Stimulated activated naive CD8-positive, alpha-beta T cell treated with anti-CD3 and anti-CD28 coated beads, Interleukin-15, Interleukin-2, amounts not matched to agents 100 U/mL and 50 U/mL, for 24 hours (primary cell): ENCODE data around the gene WDR17.
"Not testable (repeated sequence)": the region's sequence is repeated elsewhere in the genome, so short reads cannot be mapped to it uniquely, and the experiment has no call there.

Experiments
- ATAC-seq: fragments of 150-1000 bp; cut with Tn5 transposase; one replicate; pipeline ENCODE4 v1.10.0; 2021
- DNase-seq: peaks from one replicate; pipeline ENCODE4 v3.0.0; 2021

WDR17 gene

GRCh38 chr4:176193126-176193525 is 127.5 kb downstream of the WDR17 start:
- DNase-seq (no peak), ATAC-seq (no peak)

- DNase-seq (peak; percentile 35), ATAC-seq (peak; percentile 90)
Measured at GRCh38 chr4:176193938-176194337, 128.3 kb downstream of the WDR17 start.

- peak; percentile 85 for ATAC-seq
- DNase-seq: peak; percentile 96
Measured at GRCh38 chr4:176195184-176195978, 129.7 kb downstream of the WDR17 start, which contains the start of gene SPATA4. Gene SPATA4, minus strand, starts transcription at chr4:176195585. Its CDS starts 23 bp downstream, at chr4:176195562.

GRCh38 chr4:176198316-176198903 is 132.8 kb downstream of the WDR17 start:
- DNase-seq (no peak), ATAC-seq (no peak)

GRCh38 chr4:176205299-176205698 is 139.7 kb downstream of the WDR17 start:
- no peak for DNase-seq
- no peak for ATAC-seq

GRCh38 chr4:176207839-176208238 is 142.2 kb downstream of the WDR17 start:
- ATAC-seq: no peak
- DNase-seq: no peak

GRCh38 chr4:176209535-176209934 is 143.9 kb downstream of the WDR17 start:
- ATAC-seq: no peak
- no peak for DNase-seq

- ATAC-seq: no peak
- DNase-seq: no peak
Measured at GRCh38 chr4:176210101-176210500, 144.5 kb downstream of the WDR17 start.

- no peak for ATAC-seq
Measured at GRCh38 chr4:176210579-176211296, 145.1 kb downstream of the WDR17 start.

GRCh38 chr4:176212351-176212750 is 146.7 kb downstream of the WDR17 start:
- not testable (repeated sequence) for ATAC-seq, DNase-seq

More at GRCh38 chr4:176210579-176211296, 145.1 kb downstream of the WDR17 start:
- DNase-seq: no peak

GRCh38 chr4:176217510-176217909 is 151.9 kb downstream of the WDR17 start:
- ATAC-seq: no peak
- DNase-seq: no peak

GRCh38 chr4:176222149-176222548 is 156.5 kb downstream of the WDR17 start:
- DNase-seq (no peak), ATAC-seq (no peak)

GRCh38 chr4:176223561-176223960 is 157.9 kb downstream of the WDR17 start:
- ATAC-seq: no peak
- no peak for DNase-seq

GRCh38 chr4:176226736-176227135 is 161.1 kb downstream of the WDR17 start:
- DNase-seq (no peak), ATAC-seq (no peak)

GRCh38 chr4:176229645-176230044 is 164.0 kb downstream of the WDR17 start:
- no peak for DNase-seq
- ATAC-seq: no peak
